Thyroid gland (tissue), 4 donors: ENCODE results near the gene SEMA6A. TPM values are rescaled to one million over a fixed set of nuclear protein-coding genes. Genes with fewer than 3 reads are reported as not detected.

Experiments
- DNase-seq, 2 donors: peaks; one replicate each; pipeline ENCODE4 v3.0.0-alpha.2; 2019
- H3K27ac ChIP-seq, 3 donors: fragments of 200-600 bp; sonication (generic); 1 replicate in 2 of 3; 2 replicates in 1 of 3; pipeline ENCODE4 v1.5.1; 2016 to 2019; ENCODE audit warnings: mild to moderate bottlenecking in 1 of 3, moderate library complexity in 1 of 3
- H3K27me3 ChIP-seq: fragments of 200-600 bp; sonication (generic); one replicate; pipeline ENCODE4 v1.5.1; 2019
- H3K36me3 ChIP-seq, 2 donors: fragments of 200-600 bp; sonication (generic); one replicate each; pipeline ENCODE4 v1.5.1; 2016 to 2019
- H3K4me1 ChIP-seq, 2 donors: fragments of 200-600 bp; sonication (generic); one replicate each; pipeline ENCODE4 v1.5.1; 2017 to 2019
- H3K4me3 ChIP-seq, 3 donors: fragments of 200-600 bp; sonication (generic); replicated peaks in 1 of 3; 1 replicate in 2 of 3; 2 replicates in 1 of 3; pipeline ENCODE4 v1.5.1; 2016; ENCODE audit warnings: mild to moderate bottlenecking in 1 of 3
- H3K9me3 ChIP-seq: fragments of 200-600 bp; sonication (generic); one replicate; pipeline ENCODE4 v1.5.1; 2017
- POLR2A ChIP-seq, 2 donors: fragments of 450-650 bp; IDR thresholded peaks; one replicate each; pipeline ENCODE4 v1.6.1; 2017; ENCODE audit warnings: antibody characterized with exemption in 2 of 2, mild to moderate bottlenecking in 2 of 2, moderate library complexity in 1 of 2
- WGBS, 2 donors: methylation state at CpG; one replicate each; pipeline ENCODE4 v1.1.5; 2017; 5-methylcytosine and 5-hydroxymethylcytosine counted together
- intact Hi-C: fragments of 100-400 bp; cut with DNase I; formaldehyde crosslinking; loops from one replicate; pipeline ENCODE4 v1.15.1; 2023
- total RNA-seq, 4 donors: library from RNA; depleted of rRNA; stranded (reverse); fragments of >200 nt; gene quantifications; one replicate each; pipeline ENCODE4 v1.2.3, GENCODE V29; 2016
- TF ChIP-seq, protein P1 (sequence below), 6 experiments: fragments of 200-600 bp in 3 of 6; fragments of 450-650 bp in 3 of 6; sonication (generic) in 3 of 6; IDR thresholded peaks; one replicate each; pipeline ENCODE4 v1.5.1; 2016 to 2019; ENCODE audit warnings: antibody characterized with exemption in 6 of 6, mild to moderate bottlenecking in 2 of 6, inconsistent platforms in 1 of 6, moderate library complexity in 1 of 6

The SEMA6A gene
- total RNA-seq, 4 donors from 2014 or later = 27.6 to 37.9 (median 30.4) TPM

DNA sequence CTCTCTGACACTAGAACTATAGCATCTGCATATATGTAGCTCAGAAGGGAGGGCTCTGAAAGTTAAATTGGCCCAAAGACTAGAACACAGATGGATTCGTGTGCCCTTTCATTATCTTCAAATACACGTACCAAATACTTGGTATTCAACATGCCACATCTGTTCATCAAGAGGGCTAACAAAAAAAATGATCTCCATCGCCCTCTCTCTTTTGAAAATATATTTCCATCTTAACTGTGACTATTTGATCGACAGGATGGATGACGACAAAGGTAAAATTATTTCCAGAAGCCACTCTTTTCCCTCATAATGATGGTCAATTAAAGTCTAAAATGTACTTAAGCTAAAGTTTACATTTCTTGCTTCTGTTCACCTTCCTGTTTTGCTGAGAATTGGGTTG lies 77.0 kb downstream of the SEMA6A start:
- no peaks in the 10 kb centered on the region for H3K9me3 ChIP-seq
- H3K27ac ChIP-seq = no peak overlapping the region
- intact Hi-C loops = no loop called here
- no peak overlapping the region for H3K4me3 ChIP-seq
- H3K36me3 ChIP-seq = no peaks in the 10 kb centered on the region
- H3K4me1 ChIP-seq = peaks cover 0 to 6% of the 10 kb centered on the region in 2 donors
- 92 to 95% methylated on average over 5 of the region's 5 CpGs for WGBS, 2 donors
- no peaks in the 10 kb centered on the region for H3K27me3 ChIP-seq
- TF ChIP-seq, protein P1, sequence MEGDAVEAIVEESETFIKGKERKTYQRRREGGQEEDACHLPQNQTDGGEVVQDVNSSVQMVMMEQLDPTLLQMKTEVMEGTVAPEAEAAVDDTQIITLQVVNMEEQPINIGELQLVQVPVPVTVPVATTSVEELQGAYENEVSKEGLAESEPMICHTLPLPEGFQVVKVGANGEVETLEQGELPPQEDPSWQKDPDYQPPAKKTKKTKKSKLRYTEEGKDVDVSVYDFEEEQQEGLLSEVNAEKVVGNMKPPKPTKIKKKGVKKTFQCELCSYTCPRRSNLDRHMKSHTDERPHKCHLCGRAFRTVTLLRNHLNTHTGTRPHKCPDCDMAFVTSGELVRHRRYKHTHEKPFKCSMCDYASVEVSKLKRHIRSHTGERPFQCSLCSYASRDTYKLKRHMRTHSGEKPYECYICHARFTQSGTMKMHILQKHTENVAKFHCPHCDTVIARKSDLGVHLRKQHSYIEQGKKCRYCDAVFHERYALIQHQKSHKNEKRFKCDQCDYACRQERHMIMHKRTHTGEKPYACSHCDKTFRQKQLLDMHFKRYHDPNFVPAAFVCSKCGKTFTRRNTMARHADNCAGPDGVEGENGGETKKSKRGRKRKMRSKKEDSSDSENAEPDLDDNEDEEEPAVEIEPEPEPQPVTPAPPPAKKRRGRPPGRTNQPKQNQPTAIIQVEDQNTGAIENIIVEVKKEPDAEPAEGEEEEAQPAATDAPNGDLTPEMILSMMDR (IDR thresholded peaks at IDR 0.05) = no peak
- no peak for TF ChIP-seq POLR2A (IDR thresholded peaks at IDR 0.05)
- no peak for DNase-seq

DNA sequence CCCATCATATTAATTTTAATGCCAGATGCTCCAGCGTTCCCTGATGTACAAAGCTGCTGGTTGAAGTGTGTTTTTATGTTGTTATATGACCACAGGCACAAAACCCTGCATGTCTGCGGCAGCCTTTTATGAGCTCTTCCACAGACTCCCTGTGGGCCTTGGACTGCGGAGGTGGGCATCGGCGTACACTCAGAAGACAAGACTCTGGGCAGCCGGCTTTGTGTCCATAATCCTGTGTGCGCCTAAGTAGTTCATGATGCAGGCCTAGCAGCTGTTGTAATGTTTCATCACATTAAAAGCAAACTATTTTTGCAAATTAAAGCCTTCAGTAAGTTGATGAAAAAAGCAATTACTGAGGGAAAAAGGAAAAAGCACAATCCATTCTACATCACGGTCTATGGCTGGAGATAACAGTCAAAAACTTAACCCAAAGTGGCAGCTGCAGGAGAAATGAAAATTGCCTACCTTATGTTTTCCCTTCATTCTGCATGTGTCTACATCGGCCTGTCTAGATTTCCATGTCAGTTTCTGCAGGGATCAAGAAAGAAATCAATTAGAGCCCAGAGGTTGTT lies 78.8 kb downstream of the SEMA6A start:
- Histone ChIP-seq H3K36me3 (no peaks in the 10 kb centered on the region), H3K27ac (no peak overlapping the region), H3K9me3 (no peaks in the 10 kb centered on the region), H3K27me3 (no peaks in the 10 kb centered on the region), H3K4me3 (no peak overlapping the region), H3K4me1 (peaks cover 0 to 4% of the 10 kb centered on the region in 2 donors)
- no peak for DNase-seq
- intact Hi-C loops = no loop called here
- no peak for TF ChIP-seq POLR2A (IDR thresholded peaks at IDR 0.05)
- TF ChIP-seq, protein P1 (IDR thresholded peaks at IDR 0.05) = no peak
- 95% methylated on average over 9 of the region's 9 CpGs for WGBS, 2 donors

DNA sequence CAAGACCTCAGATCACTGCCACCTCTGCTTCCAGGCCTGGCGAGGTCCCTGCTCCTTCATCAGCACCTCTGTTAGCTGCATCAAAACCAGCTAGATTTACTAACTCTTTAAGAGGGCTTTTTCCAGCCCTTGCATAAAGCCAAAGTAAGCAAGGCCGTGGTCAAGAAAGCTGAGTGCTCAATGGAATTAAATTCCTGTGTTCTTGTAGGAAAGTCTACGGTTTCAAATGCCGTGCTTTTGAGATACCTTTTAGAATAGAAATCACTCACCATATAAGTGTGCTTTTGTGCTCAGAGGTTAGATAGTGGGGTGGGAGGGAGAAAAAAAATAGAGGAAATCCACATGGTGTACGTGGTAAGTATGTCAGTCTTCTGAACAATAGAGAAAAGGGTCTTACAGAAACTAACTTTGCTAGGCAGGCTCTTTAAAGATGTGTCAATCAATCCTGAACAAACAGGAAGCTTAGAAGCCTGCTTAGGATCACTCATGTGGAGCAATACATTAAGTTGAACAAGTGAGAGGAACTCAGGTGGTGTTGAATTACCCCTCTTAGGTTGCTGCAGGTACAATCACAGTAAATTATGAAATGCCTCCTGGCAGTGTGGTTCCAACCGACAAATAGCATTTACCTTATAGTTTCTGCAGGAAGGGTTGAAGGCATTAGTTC lies 79.7 kb downstream of the SEMA6A start:
- Histone ChIP-seq H3K27me3 (no peaks in the 10 kb centered on the region), H3K4me1 (peaks cover 0 to 4% of the 10 kb centered on the region in 2 donors), H3K9me3 (no peaks in the 10 kb centered on the region), H3K36me3 (no peaks in the 10 kb centered on the region), H3K27ac (no peak overlapping the region), H3K4me3 (no peak overlapping the region)
- 39 to 46% methylated on average over 6 of the region's 6 CpGs for WGBS, 2 donors
- intact Hi-C loops = no loop called here
- DNase-seq = no peak
- TF ChIP-seq POLR2A (IDR thresholded peaks at IDR 0.05) = no peak
- TF ChIP-seq, protein P1 (IDR thresholded peaks at IDR 0.05) = no peak

DNA sequence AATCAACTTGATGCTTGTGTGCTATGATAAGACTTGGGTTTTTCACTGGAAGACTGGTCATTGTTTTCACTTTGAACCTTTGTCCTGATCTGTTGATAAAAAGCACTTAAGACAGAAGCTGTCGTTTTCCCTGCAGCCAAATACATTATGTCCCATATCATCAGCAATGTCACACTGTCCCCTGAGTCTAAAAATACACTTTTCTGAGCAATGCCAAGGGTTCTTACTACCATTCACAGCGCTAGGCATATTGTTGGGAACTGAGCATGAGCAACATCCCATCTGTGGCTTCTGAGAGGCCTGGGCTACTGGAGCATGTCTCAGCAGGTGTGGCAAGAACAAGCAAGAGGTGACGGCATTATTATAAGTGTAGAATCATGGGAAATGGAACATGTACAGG lies 81.8 kb downstream of the SEMA6A start:
- no peak overlapping the region for H3K27ac ChIP-seq
- no peaks in the 10 kb centered on the region for H3K36me3 ChIP-seq
- no peak overlapping the region for H3K4me3 ChIP-seq
- intact Hi-C loops = no loop called here
- no peaks in the 10 kb centered on the region for H3K27me3 ChIP-seq
- 88% methylated on average over 3 of the region's 3 CpGs for WGBS, 2 donors
- peaks cover 0 to 4% of the 10 kb centered on the region in 2 donors for H3K4me1 ChIP-seq
- no peaks in the 10 kb centered on the region for H3K9me3 ChIP-seq
- no peak for DNase-seq
- TF ChIP-seq, protein P1 (IDR thresholded peaks at IDR 0.05) = no peak
- TF ChIP-seq POLR2A (IDR thresholded peaks at IDR 0.05) = no peak

DNA sequence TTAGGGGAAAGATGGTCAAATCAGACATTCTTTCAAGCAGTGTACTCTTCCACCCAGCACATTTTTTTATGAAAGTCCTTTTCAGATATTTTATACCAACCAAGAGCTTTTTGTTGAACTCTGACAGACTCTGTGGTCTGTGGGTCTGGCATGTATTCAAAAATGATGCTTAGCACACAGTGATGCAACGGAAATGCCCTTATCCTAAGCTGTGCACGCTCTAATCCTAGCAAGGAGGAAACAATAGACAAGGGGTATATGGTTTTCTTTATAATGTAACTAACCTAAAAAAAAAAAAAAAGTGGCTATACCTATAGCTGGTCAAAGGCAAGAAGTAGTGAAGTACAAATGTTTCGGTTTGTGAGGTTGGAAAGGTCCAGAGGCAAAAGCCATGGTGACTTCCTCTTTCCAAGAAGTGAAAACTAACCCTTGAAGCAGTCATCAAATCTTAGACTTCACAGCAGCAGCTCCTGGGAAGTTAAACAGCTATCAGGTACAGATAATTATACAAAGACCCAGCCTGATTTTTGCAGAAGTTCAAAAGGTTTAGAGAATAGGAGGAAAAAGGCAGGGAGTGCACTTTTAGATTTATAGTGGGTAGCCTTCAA lies 82.5 kb downstream of the SEMA6A start:
- H3K4me3 ChIP-seq = no peak overlapping the region
- no peak for DNase-seq
- H3K27me3 ChIP-seq = no peaks in the 10 kb centered on the region
- H3K27ac ChIP-seq = no peak overlapping the region
- intact Hi-C loops = no loop called here
- 75 to 82% methylated on average over 3 of the region's 3 CpGs for WGBS, 2 donors
- TF ChIP-seq, protein P1 (IDR thresholded peaks at IDR 0.05) = no peak
- no peak for TF ChIP-seq POLR2A (IDR thresholded peaks at IDR 0.05)
- H3K36me3 ChIP-seq = no peaks in the 10 kb centered on the region
- H3K4me1 ChIP-seq = peaks cover 0 to 4% of the 10 kb centered on the region in 2 donors
- no peaks in the 10 kb centered on the region for H3K9me3 ChIP-seq
